ENCODE results near the gene MYRIP.

DNA sequence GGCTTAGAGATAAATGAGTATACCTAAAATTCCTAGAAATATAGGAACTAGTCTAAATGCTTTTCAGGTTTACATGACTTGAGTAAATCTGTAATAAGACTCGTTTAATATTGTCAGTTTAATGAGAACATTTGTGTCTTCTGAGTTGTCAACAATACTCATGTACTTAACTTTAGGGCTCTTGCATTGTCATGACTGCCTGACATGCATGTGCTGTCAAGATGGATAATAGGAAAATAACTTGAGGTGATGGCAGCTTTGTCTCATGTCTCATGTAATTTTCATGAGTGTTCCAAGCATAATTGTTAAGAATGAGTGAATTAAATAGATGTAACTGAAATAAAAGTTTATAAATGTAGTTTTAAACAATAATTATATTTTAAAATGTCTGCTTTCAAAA is 455.0 kb downstream of the MYRIP start:
- no peak for TF ChIP-seq POLR2A (IDR thresholded peaks at IDR 0.05)
- TF ChIP-seq, protein P1, sequence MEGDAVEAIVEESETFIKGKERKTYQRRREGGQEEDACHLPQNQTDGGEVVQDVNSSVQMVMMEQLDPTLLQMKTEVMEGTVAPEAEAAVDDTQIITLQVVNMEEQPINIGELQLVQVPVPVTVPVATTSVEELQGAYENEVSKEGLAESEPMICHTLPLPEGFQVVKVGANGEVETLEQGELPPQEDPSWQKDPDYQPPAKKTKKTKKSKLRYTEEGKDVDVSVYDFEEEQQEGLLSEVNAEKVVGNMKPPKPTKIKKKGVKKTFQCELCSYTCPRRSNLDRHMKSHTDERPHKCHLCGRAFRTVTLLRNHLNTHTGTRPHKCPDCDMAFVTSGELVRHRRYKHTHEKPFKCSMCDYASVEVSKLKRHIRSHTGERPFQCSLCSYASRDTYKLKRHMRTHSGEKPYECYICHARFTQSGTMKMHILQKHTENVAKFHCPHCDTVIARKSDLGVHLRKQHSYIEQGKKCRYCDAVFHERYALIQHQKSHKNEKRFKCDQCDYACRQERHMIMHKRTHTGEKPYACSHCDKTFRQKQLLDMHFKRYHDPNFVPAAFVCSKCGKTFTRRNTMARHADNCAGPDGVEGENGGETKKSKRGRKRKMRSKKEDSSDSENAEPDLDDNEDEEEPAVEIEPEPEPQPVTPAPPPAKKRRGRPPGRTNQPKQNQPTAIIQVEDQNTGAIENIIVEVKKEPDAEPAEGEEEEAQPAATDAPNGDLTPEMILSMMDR (IDR thresholded peaks at IDR 0.05), result no peak

All from thyroid gland (tissue), 4 donors.